GM12878 (cell line): ENCODE data around the gene GABRB1. TPM values are rescaled to one million over a fixed set of nuclear protein-coding genes. Genes with fewer than 3 reads are reported as not detected.

ENCODE experiments used
- ATAC-seq: fragments of 200-7000 bp; cut with Tn5 transposase; 3 replicates; pipeline ENCODE4 v1.9.1; 2020; ENCODE audit warnings: mild to moderate bottlenecking, moderate library complexity
- BruUV-seq: library from RNA; stranded (reverse); fragments of 400-500 nt; replicated peaks from 2 replicates; lab custom pipeline; 2021; lab: Mats Ljungman, UMichigan
- CTCF ChIA-PET: fragments of 300-600 bp; sonication (Branson Sonifier 250); formaldehyde crosslinking; extraction: SDS; loops from one replicate; lab custom pipeline; 2021; ENCODE audit warnings: inconsistent platforms; lab: Yijun Ruan, JAX
- POLR2A ChIA-PET: fragments of 350-600 bp; formaldehyde crosslinking; extraction: SDS; loops from one replicate; lab custom pipeline; 2021; ENCODE audit warnings: inconsistent platforms; lab: Charles Lee
- RAD21 ChIA-PET: fragments of 300-600 bp; sonication (Branson Sonifier 250); formaldehyde crosslinking; loops from one replicate; lab custom pipeline; 2023; ENCODE audit warnings: antibody characterized with exemption; ENCODE audit not compliant: unreplicated experiment; lab: Charles Lee
- SMC1A ChIA-PET: fragments of 300-600 bp; sonication (Branson Sonifier 250); formaldehyde crosslinking; loops from one replicate; lab custom pipeline; 2023; ENCODE audit not compliant: unreplicated experiment, uncharacterized antibody; lab: Charles Lee
- DNase-seq: peaks from one replicate; pipeline ENCODE4 v3.0.0-alpha.2; 2011; ENCODE audit warnings: low read depth, low spot score
- FAIRE-seq: peaks from 3 replicates; lab custom pipeline; 2011; peaks lifted over from hg19 to GRCh38; lab: Jason Lieb, UNC
- H2AFZ ChIP-seq: 2 replicates; pipeline ENCODE4 v1.6.0; 2011; ENCODE audit warnings: low read depth, low read length, control low read depth; ENCODE audit not compliant: control insufficient read depth
- H3K27ac ChIP-seq: 2 replicates; pipeline ENCODE4 v1.5.1; 2011; ENCODE audit warnings: control low read depth; ENCODE audit not compliant: control insufficient read depth, insufficient read depth
- H3K27me3 ChIP-seq, 2 experiments: replicated peaks in 1 of 2; 2 replicates each; pipeline versions ENCODE4 v1.6.0 to v1.6.1; 2011; ENCODE audit warnings: low read length in 1 of 2; ENCODE audit not compliant: control insufficient read depth in 2 of 2, insufficient read depth in 2 of 2
- H3K36me3 ChIP-seq, 2 experiments: 2 replicates each; pipeline ENCODE4 v1.5.1; 2011; ENCODE audit warnings: low read length in 1 of 2; ENCODE audit not compliant: control insufficient read depth in 2 of 2, insufficient read depth in 2 of 2
- H3K4me1 ChIP-seq: 2 replicates; pipeline ENCODE4 v1.6.1; 2011; ENCODE audit warnings: mild to moderate bottlenecking, low read length, moderate library complexity, mixed read lengths; ENCODE audit not compliant: control insufficient read depth, insufficient read depth
- H3K4me2 ChIP-seq: 2 replicates; pipeline ENCODE4 v1.6.0; 2011; ENCODE audit warnings: control low read depth; ENCODE audit not compliant: control insufficient read depth, insufficient read depth
- H3K4me3 ChIP-seq: fragments of 200-600 bp; sonication (generic); 2 replicates; pipeline ENCODE4 v1.5.1; 2016
- H3K79me2 ChIP-seq: 2 replicates; pipeline ENCODE4 v1.6.0; 2011; ENCODE audit warnings: low read length; ENCODE audit not compliant: control insufficient read depth, insufficient read depth
- H3K9ac ChIP-seq: 2 replicates; pipeline ENCODE4 v1.8.0; 2011; ENCODE audit warnings: low read length, control low read depth, mixed read lengths; ENCODE audit not compliant: control insufficient read depth, insufficient read depth
- H3K9me3 ChIP-seq: replicated peaks from 3 replicates; pipeline ENCODE4 v1.5.1; 2011; ENCODE audit warnings: mild to moderate bottlenecking, low read length; ENCODE audit not compliant: control insufficient read depth, insufficient read depth
- H4K20me1 ChIP-seq: 2 replicates; pipeline ENCODE4 v1.6.0; 2011; ENCODE audit not compliant: control insufficient read depth, insufficient read depth
- ATF7 ChIP-seq: fragments of 450-650 bp; IDR thresholded peaks from 2 replicates; pipeline ENCODE4 v1.6.1; 2016; ENCODE audit warnings: low read depth, mild to moderate bottlenecking
- CBFB ChIP-seq: IDR thresholded peaks from 2 replicates; pipeline ENCODE4 v1.6.1; 2016; ENCODE audit warnings: antibody characterized with exemption, low read depth
- ETV6 ChIP-seq, 2 experiments: fragments of 450-650 bp in 1 of 2; IDR thresholded peaks in 1 of 2; conservative IDR thresholded peaks in 1 of 2; 2 replicates each; pipeline ENCODE4 v1.6.1; 2014; ENCODE audit warnings: antibody characterized with exemption in 1 of 2, borderline replicate concordance in 1 of 2, low read depth in 1 of 2, mild to moderate bottlenecking in 1 of 2, moderate library complexity in 1 of 2
- HSF1 ChIP-seq: fragments of 150-350 bp; IDR thresholded peaks from 2 replicates; pipeline ENCODE4 v1.6.1; 2014; ENCODE audit warnings: mild to moderate bottlenecking, low read depth, low read length
- NFYB ChIP-seq: IDR thresholded peaks from 2 replicates; pipeline ENCODE4 v1.6.1; 2011; ENCODE audit warnings: low read depth, mild to moderate bottlenecking, low read length, improper control_type of control experiment, moderate library complexity; ENCODE audit not compliant: insufficient read depth
- SIN3A ChIP-seq: IDR thresholded peaks from 2 replicates; pipeline ENCODE4 v1.6.1; 2012; ENCODE audit warnings: low read depth, low read length, improper control_type of control experiment
- SIX5 ChIP-seq: IDR thresholded peaks from 2 replicates; pipeline ENCODE4 v1.6.1; 2011; ENCODE audit warnings: mild to moderate bottlenecking, low read depth, low read length, moderate library complexity; ENCODE audit not compliant: severe bottlenecking
- ZNF217 ChIP-seq: fragments of 450-650 bp; IDR thresholded peaks from 2 replicates; pipeline ENCODE4 v1.6.1; 2017; ENCODE audit warnings: antibody characterized with exemption, mild to moderate bottlenecking
- ZNF687 ChIP-seq: fragments of 450-650 bp; IDR thresholded peaks from 2 replicates; pipeline ENCODE4 v1.6.1; 2017; ENCODE audit warnings: mild to moderate bottlenecking, moderate library complexity
- ZSCAN29 ChIP-seq: fragments of 450-650 bp; IDR thresholded peaks from 2 replicates; pipeline ENCODE4 v1.6.1; 2017; ENCODE audit warnings: mild to moderate bottlenecking, moderate library complexity
- WGBS: methylation state at CpG from one replicate; pipeline ENCODE4 v1.1.6; 2016; ENCODE audit warnings: low lambda C conversion rate; ENCODE audit not compliant: insufficient replicate concordance, insufficient coverage; ENCODE audit errors: missing lambda C conversion rate; 5-methylcytosine and 5-hydroxymethylcytosine counted together
- in situ Hi-C: fragments of 300-500 bp; cut with MboI; formaldehyde crosslinking; loops from 9 replicates; pipeline ENCODE4 v1.14.3; 2018; ENCODE audit warnings: mixed read lengths
- intact Hi-C: fragments of 100-400 bp; cut with micrococcal nuclease; formaldehyde crosslinking; loops from one replicate; pipeline ENCODE4 v1.14.2; 2022; ENCODE audit not compliant: unreplicated experiment
- polyA plus RNA-seq, 11 experiments: library from polyadenylated mRNA; depleted of rRNA in 4 of 11; unstranded in 6 of 11; stranded (reverse) in 5 of 11; fragments of >200 nt; fragmentation: Nextera tagmentation in 4 of 11; fragmentation: Illumina TruSeq in 1 of 11; extraction: Ambion mirVana in 4 of 11; extraction: Trizol in 1 of 11; gene quantifications; 1 replicate in 1 of 11; 2 replicates in 10 of 11; pipeline versions ENCODE4 v1.2.1 to v1.2.3, GENCODE V29; 2011 to 2016; ENCODE audit warnings: inconsistent platforms in 2 of 11, missing spikeins in 2 of 11, low read depth in 1 of 11
- total RNA-seq, 4 experiments: library from RNA; depleted of rRNA in 3 of 4; stranded (reverse); fragments of >200 nt in 3 of 4; fragmentation: Illumina TruSeq in 1 of 4; extraction: Trizol in 1 of 4; gene quantifications; 2 replicates each; pipeline versions ENCODE4 v1.2.1 to v1.2.3, GENCODE V29; 2013 to 2021

GABRB1 gene
- total and polyA plus RNA-seq, 10 of the 15 experiments (the other 5 are each of a cell fraction or from before 2014, with no cell fraction given), result 0.13 to 0.92 TPM; not detected in 8

GRCh38 chr4:47209833-47210232, 178.5 kb downstream of the GABRB1 start:
- no peaks in the 10 kb centered on the region for H3K79me2 ChIP-seq
- 0% methylated on average over 1 of the region's 1 CpG for WGBS
- FAIRE-seq, result no peak
- H3K36me3 ChIP-seq, result no peaks in the 10 kb centered on the region
- TF ChIP-seq ZNF687 (no peak), ETV6 (conservative IDR thresholded peaks at IDR 0.05 in 1 of 2, IDR thresholded peaks at IDR 0.05 in 1 of 2; ENCODE audit: borderline replicate concordance in 1 of 2, low read depth in 1 of 2) (no peak), ZSCAN29 (no peak), SIN3A (no peak), SIX5 (no peak), ZNF217 (no peak), ATF7 (no peak), HSF1 (no peak), NFYB (no peak), CBFB (no peak)
- H3K27ac ChIP-seq, result no peak overlapping the region
- intact Hi-C loops (loop anchor here (5.0 kb wide), 2 partner anchors 172 to 278 kb away; no protein-coding TSS in a partner anchor), in situ Hi-C loops (no loop called here)
- ChIA-PET SMC1A (interaction anchor here (0.5 to 1.8 kb wide), 7 partner anchors 10 to 178 kb away, joined by 3 to 6 read pairs (median 3); partner anchors contain the start of gene GABRB1), RAD21 (interaction anchor here (1.1 kb wide), 1 partner anchor 96 kb away, joined by 3 read pairs; no protein-coding TSS in a partner anchor), CTCF (interaction anchor here (0.9 to 1.7 kb wide), 5 partner anchors 88 to 365 kb away, joined by 3 to 9 read pairs (median 4); no protein-coding TSS in a partner anchor), POLR2A (no interaction called here)
- H3K9me3 ChIP-seq, result no peaks in the 10 kb centered on the region
- no peak for ATAC-seq
- H3K9ac ChIP-seq, result no peak overlapping the region
- no peak overlapping the region for H3K4me3 ChIP-seq
- no peaks in the 10 kb centered on the region for H4K20me1 ChIP-seq
- BruUV-seq, result no TSS peak
- no peak for DNase-seq
- H3K4me2 ChIP-seq, result no peak overlapping the region
- no peak overlapping the region for H2AFZ ChIP-seq
- H3K4me1 ChIP-seq, result no peaks in the 10 kb centered on the region
- no peaks in the 10 kb centered on the region for H3K27me3 ChIP-seq
